Ascending aorta (tissue), 2 donors: ENCODE measurements around the gene TP53I3. TPM values are rescaled to one million over a fixed set of nuclear protein-coding genes. Genes with fewer than 3 reads are reported as not detected.

Experiments used
- DNase-seq, 2 donors: peaks; one replicate each; pipeline ENCODE4 v3.0.0-alpha.2; 2019; ENCODE audit warnings: low spot score in 2 of 2
- H3K27ac ChIP-seq, 2 donors: fragments of 200-600 bp; sonication (generic); one replicate each; pipeline ENCODE4 v1.5.1; 2016 to 2017; ENCODE audit warnings: mild to moderate bottlenecking in 1 of 2
- H3K27me3 ChIP-seq: fragments of 200-600 bp; sonication (generic); one replicate; pipeline ENCODE4 v1.5.1; 2017
- H3K36me3 ChIP-seq, 2 donors: fragments of 200-600 bp; sonication (generic); one replicate each; pipeline ENCODE4 v1.5.1; 2016
- H3K4me1 ChIP-seq, 2 donors: fragments of 200-600 bp; sonication (generic); one replicate each; pipeline ENCODE4 v1.5.1; 2016 to 2017; ENCODE audit warnings: mild to moderate bottlenecking in 1 of 2
- H3K4me3 ChIP-seq, 2 donors: fragments of 200-600 bp; sonication (generic); one replicate each; pipeline ENCODE4 v1.5.1; 2016 to 2017; ENCODE audit warnings: mild to moderate bottlenecking in 1 of 2
- H3K9me3 ChIP-seq, 2 donors: fragments of 200-600 bp; sonication (generic); one replicate each; pipeline ENCODE4 v1.5.1; 2016
- CTCF ChIP-seq, 3 experiments: fragments of 200-600 bp in 2 of 3; fragments of 450-650 bp in 1 of 3; sonication (generic) in 2 of 3; IDR thresholded peaks; one replicate each; pipeline ENCODE4 v1.5.1; 2016 to 2019; ENCODE audit warnings: antibody characterized with exemption in 3 of 3, mild to moderate bottlenecking in 1 of 3, moderate library complexity in 1 of 3
- intact Hi-C: fragments of 100-400 bp; cut with DNase I; formaldehyde crosslinking; loops from one replicate; pipeline ENCODE4 v1.15.1; 2023
- total RNA-seq: library from RNA; depleted of rRNA; stranded (reverse); fragments of >200 nt; gene quantifications from one replicate; pipeline ENCODE4 v1.1.0, GENCODE V29; 2016

Gene TP53I3
- total RNA-seq, 1 donor from 2014 or later: 1.6 TPM

- Histone ChIP-seq H3K27me3 (no peaks in the 10 kb centered on the region), H3K27ac (no peak overlapping the region), H3K36me3 (peaks cover 23 to 27% of the 10 kb centered on the region in 2 donors), H3K9me3 (no peaks in the 10 kb centered on the region), H3K4me1 (peaks cover 0 to 2% of the 10 kb centered on the region in 2 donors), H3K4me3 (no peak overlapping the region)
- TF ChIP-seq CTCF (IDR thresholded peaks at IDR 0.05): no peak
- intact Hi-C loops: no loop called here
- DNase-seq: no peak
These were observed 45.7 kb downstream of the TP53I3 start for GRCh38 chr2:24038786-24039499.

Other genes with a start within 250 kb of the TP53I3 start
- 8.4 TPM for gene ATAD2B, start 157.7 kb downstream of the TP53I3 start, total RNA-seq
- 3.0 TPM for gene UBXN2A, start 144.4 kb downstream of the TP53I3 start, total RNA-seq
- gene MFSD2B, start 74.7 kb downstream of the TP53I3 start, total RNA-seq: not detected
- gene WDCP, start 37.4 kb downstream of the TP53I3 start, total RNA-seq: 1.9 TPM
- not detected for gene FKBP1B, start 35.1 kb downstream of the TP53I3 start, total RNA-seq
- 26.9 TPM for gene SF3B6, start 8.5 kb downstream of the TP53I3 start, total RNA-seq
- gene PFN4, start 38.5 kb upstream of the TP53I3 start, total RNA-seq: not detected
- 144 TPM for gene FAM228B, start 38.6 kb upstream of the TP53I3 start, total RNA-seq
- not detected for gene FAM228A, start 90.2 kb upstream of the TP53I3 start, total RNA-seq